IMR-90 (cell line): ENCODE measurements around the gene EXOC6B. TPM values are rescaled to one million over a fixed set of nuclear protein-coding genes. Genes with fewer than 3 reads are reported as not detected.

Experiments used
- ATAC-seq: fragments of 200-7000 bp; cut with Tn5 transposase; 2 replicates; pipeline ENCODE4 v1.9.1; 2020; ENCODE audit warnings: low read depth, mild to moderate bottlenecking, moderate library complexity
- BruUV-seq: library from RNA; stranded (reverse); fragments of 400-500 nt; replicated peaks from 2 replicates; lab custom pipeline; 2021; lab: Mats Ljungman, UMichigan
- CTCF ChIA-PET: fragments of 300-600 bp; formaldehyde crosslinking; extraction: SDS; loops from one replicate; lab custom pipeline; 2021; ENCODE audit warnings: antibody characterized with exemption; lab: Yijun Ruan, JAX
- POLR2A ChIA-PET: fragments of 300-600 bp; sonication (Branson Sonifier 250); formaldehyde crosslinking; loops from one replicate; lab custom pipeline; 2022; ENCODE audit warnings: antibody characterized with exemption; ENCODE audit not compliant: unreplicated experiment; lab: Charles Lee
- DNase-seq: peaks from one replicate; pipeline ENCODE4 v3.0.0; 2013
- H2AFZ ChIP-seq: replicated peaks from 2 replicates; pipeline ENCODE3; 2013; ENCODE audit warnings: low read length, mild to moderate bottlenecking; ENCODE audit not compliant: poor library complexity
- H2AK5ac ChIP-seq: 2 replicates; pipeline ENCODE4 v1.6.1; 2013; ENCODE audit warnings: low read depth, low read length, inconsistent platforms
- H2AK9ac ChIP-seq: replicated peaks from 2 replicates; pipeline ENCODE3; 2013; ENCODE audit warnings: mild to moderate bottlenecking, low read depth, low read length, moderate library complexity; ENCODE audit not compliant: poor library complexity
- H2BK120ac ChIP-seq: 2 replicates; pipeline ENCODE4 v1.6.1; 2013; ENCODE audit warnings: low read depth, low read length, inconsistent platforms
- H2BK15ac ChIP-seq: 3 replicates; pipeline ENCODE4 v1.6.1; 2013; ENCODE audit warnings: low read depth, low read length, inconsistent platforms
- H2BK20ac ChIP-seq: 2 replicates; pipeline ENCODE4 v1.6.1; 2013; ENCODE audit warnings: low read depth, mild to moderate bottlenecking, inconsistent platforms, low read length, moderate library complexity
- H2BK5ac ChIP-seq: 2 replicates; pipeline ENCODE4 v1.6.1; 2013; ENCODE audit warnings: mild to moderate bottlenecking, low read depth, low read length, inconsistent platforms; ENCODE audit not compliant: poor library complexity, severe bottlenecking
- H3K14ac ChIP-seq: replicated peaks from 2 replicates; pipeline ENCODE4 v1.6.1; 2013; ENCODE audit warnings: low read depth, low read length, inconsistent platforms
- H3K18ac ChIP-seq: 2 replicates; pipeline ENCODE4 v1.6.1; 2013; ENCODE audit warnings: low read depth, low read length, control low read depth
- H3K23ac ChIP-seq: 2 replicates; pipeline ENCODE4 v1.6.1; 2013; ENCODE audit warnings: low read depth, low read length, inconsistent platforms
- H3K27ac ChIP-seq: 2 replicates; pipeline ENCODE4 v1.5.1; 2013; ENCODE audit warnings: mild to moderate bottlenecking, control low read depth, low read length; ENCODE audit not compliant: insufficient read depth
- H3K27me3 ChIP-seq: 2 replicates; pipeline ENCODE4 v1.6.1; 2013; ENCODE audit warnings: low read length; ENCODE audit not compliant: control insufficient read depth, insufficient read depth
- H3K36me3 ChIP-seq: 2 replicates; pipeline ENCODE4 v1.6.1; 2013; ENCODE audit warnings: low read length, mixed read lengths; ENCODE audit not compliant: control insufficient read depth, insufficient read depth
- H3K4ac ChIP-seq: 2 replicates; pipeline ENCODE4 v1.6.1; 2013; ENCODE audit warnings: low read depth, low read length, inconsistent platforms
- H3K4me1 ChIP-seq: 2 replicates; pipeline ENCODE4 v1.6.1; 2013; ENCODE audit warnings: low read length, mixed read lengths; ENCODE audit not compliant: control insufficient read depth, insufficient read depth
- H3K4me2 ChIP-seq: 2 replicates; pipeline ENCODE4 v1.6.1; 2013; ENCODE audit warnings: low read depth, mild to moderate bottlenecking, control low read depth, low read length, moderate library complexity
- H3K4me3 ChIP-seq: 2 replicates; pipeline ENCODE4 v1.5.1; 2013; ENCODE audit warnings: low read depth, mild to moderate bottlenecking, control low read depth, low read length, moderate library complexity; ENCODE audit not compliant: insufficient read depth
- H3K56ac ChIP-seq: 2 replicates; pipeline ENCODE4 v1.6.1; 2013; ENCODE audit warnings: low read length, inconsistent platforms; ENCODE audit not compliant: insufficient read depth; ENCODE audit errors: extremely low read depth
- H3K79me1 ChIP-seq, 2 experiments: 2 replicates each; pipeline ENCODE4 v1.6.1; 2013; ENCODE audit warnings: low read length in 2 of 2, inconsistent platforms in 1 of 2, low read depth in 1 of 2
- H3K9ac ChIP-seq: 2 replicates; pipeline ENCODE4 v1.6.1; 2013; ENCODE audit warnings: low read depth, low read length, control low read depth
- H3K9me1 ChIP-seq: 2 replicates; pipeline ENCODE4 v1.6.1; 2013; ENCODE audit warnings: low read length, inconsistent platforms; ENCODE audit not compliant: insufficient read depth
- H3K9me3 ChIP-seq: 2 replicates; pipeline ENCODE4 v1.6.1; 2013; ENCODE audit warnings: low read length; ENCODE audit not compliant: control insufficient read depth, insufficient read depth
- H4K20me1 ChIP-seq: 2 replicates; pipeline ENCODE4 v1.6.1; 2013; ENCODE audit warnings: low read length, inconsistent platforms; ENCODE audit not compliant: insufficient read depth
- H4K5ac ChIP-seq: 2 replicates; pipeline ENCODE4 v1.6.1; 2013; ENCODE audit warnings: mild to moderate bottlenecking, low read depth, low read length, control low read depth
- H4K8ac ChIP-seq, 2 experiments: 2 replicates each; pipeline ENCODE4 v1.6.1; 2013; ENCODE audit warnings: low read depth in 2 of 2, low read length in 2 of 2, control low read depth in 1 of 2, inconsistent platforms in 1 of 2
- H4K91ac ChIP-seq: 2 replicates; pipeline ENCODE4 v1.6.1; 2013; ENCODE audit warnings: low read depth, low read length, inconsistent platforms; ENCODE audit not compliant: insufficient read depth
- CTCF ChIP-seq: conservative IDR thresholded peaks from 2 replicates; pipeline ENCODE4 v1.5.1; 2012; ENCODE audit warnings: mild to moderate bottlenecking, low read depth, low read length, improper control_type of control experiment
- ELK1 ChIP-seq: fragments of 150-350 bp; IDR thresholded peaks from 2 replicates; pipeline ENCODE4 v1.6.1; 2016; ENCODE audit warnings: low read depth, mild to moderate bottlenecking, low read length, moderate library complexity, borderline replicate concordance
- MAZ ChIP-seq: IDR thresholded peaks from 2 replicates; pipeline ENCODE4 v1.6.1; 2012; ENCODE audit warnings: low read depth, mild to moderate bottlenecking, low read length, improper control_type of control experiment, moderate library complexity, borderline replicate concordance
- POLR2A ChIP-seq: IDR thresholded peaks from 2 replicates; pipeline ENCODE4 v1.6.1; 2012; ENCODE audit warnings: mild to moderate bottlenecking, low read depth, low read length
- RAD21 ChIP-seq: IDR thresholded peaks from 2 replicates; pipeline ENCODE4 v1.6.1; 2012; ENCODE audit warnings: low read length, improper control_type of control experiment
- SMC3 ChIP-seq: fragments of 150-350 bp; IDR thresholded peaks from 2 replicates; pipeline ENCODE4 v1.6.1; 2016; ENCODE audit warnings: low read depth, mild to moderate bottlenecking, antibody characterized with exemption, low read length, moderate library complexity
- WGBS, 2 experiments: methylation state at CpG; one replicate each; pipeline versions ENCODE4 v1.1.5 to v1.1.7; 2013; ENCODE audit warnings: missing lambda C conversion rate in 2 of 2; ENCODE audit not compliant: insufficient read length in 1 of 2; ENCODE audit errors: extremely low coverage in 2 of 2; 5-methylcytosine and 5-hydroxymethylcytosine counted together
- dilution Hi-C: fragments of 300-500 bp; cut with HindIII; formaldehyde crosslinking; loops from one replicate; pipeline ENCODE4 v1.14.3; 2018; ENCODE audit warnings: low sequenced_read_pairs; ENCODE audit not compliant: unreplicated experiment
- in situ Hi-C: fragments of 300-500 bp; cut with MboI; formaldehyde crosslinking; loops from 3 replicates; pipeline ENCODE4 v1.14.3; 2019; ENCODE audit warnings: low sequenced_read_pairs, inconsistent platforms, mixed read lengths
- intact Hi-C: fragments of 100-400 bp; cut with micrococcal nuclease; formaldehyde crosslinking; loops from 2 replicates; pipeline ENCODE4 v1.10.0; 2022
- polyA plus RNA-seq, 3 experiments: library from polyadenylated mRNA; depleted of rRNA; stranded (reverse); fragments of >200 nt; gene quantifications; 2 replicates each; pipeline ENCODE4 v1.2.3, GENCODE V29; 2012; ENCODE audit warnings: low replicate concordance in 1 of 3
- total RNA-seq: library from RNA; depleted of rRNA; stranded (reverse); fragments of >200 nt; gene quantifications from 2 replicates; pipeline ENCODE4 v1.2.3, GENCODE V29; 2012

The EXOC6B gene
- total and polyA plus RNA-seq, 2 of the 4 experiments (the other 2 are of a cell fraction) = 10.2 to 29.4 TPM

- no peak overlapping the region for H3K14ac ChIP-seq
- TF ChIP-seq ELK1 = no peak
- peak; percentile 90 for TF ChIP-seq SMC3
- TF ChIP-seq MAZ = no peak
- no peak for TF ChIP-seq POLR2A
- peak; percentile 88 for TF ChIP-seq CTCF
- TF ChIP-seq RAD21 = peak; percentile 91
- peaks cover 9% of the 10 kb centered on the region for H3K9me3 ChIP-seq
- H2AK5ac ChIP-seq = no peak overlapping the region
- H4K8ac ChIP-seq = no peak overlapping the region
- H3K4me1 ChIP-seq = peaks cover 14% of the 10 kb centered on the region; the same call in 1 of the 2 replicates
- no peak overlapping the region for H2BK20ac ChIP-seq
- no peak overlapping the region for H3K18ac ChIP-seq
- peaks cover 5% of the 10 kb centered on the region; the same call in 1 of the 2 replicates for H4K20me1 ChIP-seq
- no peaks in the 10 kb centered on the region for H3K79me1 ChIP-seq
- dilution Hi-C loops (no loop called here), intact Hi-C loops (loop anchor here (1.0 to 2.0 kb wide), 7 partner anchors 226 to 605 kb away; no protein-coding TSS in a partner anchor), in situ Hi-C loops (loop anchor here (5.0 to 10.0 kb wide), 5 partner anchors 226 to 603 kb away; no protein-coding TSS in a partner anchor)
- peaks cover 89% of the 10 kb centered on the region for H3K27me3 ChIP-seq
- H3K4me2 ChIP-seq = peak overlapping the region; percentile 84
- H3K4ac ChIP-seq = no peak overlapping the region
- POLR2A ChIA-PET = no interaction called here
- ATAC-seq (peak; percentile 86), DNase-seq (peak; percentile 64)
- peak overlapping the region; percentile 5 for H2AK9ac ChIP-seq
- BruUV-seq = no TSS peak
- no peak overlapping the region for H2BK5ac ChIP-seq
- no peak overlapping the region for H2BK15ac ChIP-seq
- WGBS, 2 experiments = 2% methylated on average over 10 of the region's 28 CpGs; no CpG with 5 or more reads in 1 of the 2 experiments
- H2BK120ac ChIP-seq = no peak overlapping the region
- CTCF ChIA-PET = interaction anchor here (0.7 to 1.5 kb wide), 17 partner anchors 11 to 720 kb away, joined by 3 to 10 read pairs (median 5); no protein-coding TSS in a partner anchor
- no peak overlapping the region; the same call in 1 of the 2 replicates for H3K4me3 ChIP-seq
- H3K23ac ChIP-seq = peak overlapping the region; percentile 74; the same call in 1 of the 2 replicates
- H3K56ac ChIP-seq = no peak overlapping the region
- no peaks in the 10 kb centered on the region for H3K36me3 ChIP-seq
- peak overlapping the region; percentile 81 for H2AFZ ChIP-seq
- H3K27ac ChIP-seq = no peak overlapping the region
- no peak overlapping the region for H4K5ac ChIP-seq
- H3K9me1 ChIP-seq = no peaks in the 10 kb centered on the region
- no peak overlapping the region for H3K9ac ChIP-seq
- no peak overlapping the region for H4K91ac ChIP-seq
Observed at GRCh38 chr2:72150157-72150860, 675.5 kb downstream of the EXOC6B start.
